GM21825 (cell line): ENCODE measurements around the gene ST6GALNAC2.
A peak's percentile ranks its signal among the peaks of the same experiment; 100 is the strongest.
"Not testable (repeated sequence)": the region's sequence is repeated elsewhere in the genome, so short reads cannot be mapped to it uniquely, and the experiment has no call there.

ENCODE experiments used
- ATAC-seq: cut with Tn5 transposase; IDR thresholded peaks from one replicate; pipeline ENCODE4 v1.9.1; 2021; ENCODE audit warnings: mild to moderate bottlenecking, moderate library complexity; ENCODE audit not compliant: unreplicated experiment

The ST6GALNAC2 gene

GRCh38 chr17:76530095-76530723 lies 55.5 kb downstream of the ST6GALNAC2 start:
- no peak for ATAC-seq

GRCh38 chr17:76529224-76530094 lies 56.2 kb downstream of the ST6GALNAC2 start:
- no peak for ATAC-seq

- no peak for ATAC-seq
Measured at GRCh38 chr17:76528528-76529223, 57.0 kb downstream of the ST6GALNAC2 start.

GRCh38 chr17:76528156-76528527 lies 57.5 kb downstream of the ST6GALNAC2 start:
- peak; percentile 26 for ATAC-seq

GRCh38 chr17:76527430-76528111 lies 58.1 kb downstream of the ST6GALNAC2 start:
- ATAC-seq, result peak; percentile 52

GRCh38 chr17:76527016-76527415 lies 58.6 kb downstream of the ST6GALNAC2 start:
- not testable (repeated sequence) for ATAC-seq

- ATAC-seq, result not testable (repeated sequence)
Measured at GRCh38 chr17:76525513-76525833, 60.2 kb downstream of the ST6GALNAC2 start.

GRCh38 chr17:76524598-76525512 lies 60.8 kb downstream of the ST6GALNAC2 start:
- no peak for ATAC-seq

- no peak for ATAC-seq
Measured at GRCh38 chr17:76523084-76524037, 62.3 kb downstream of the ST6GALNAC2 start.

GRCh38 chr17:76521683-76522082 lies 64.0 kb downstream of the ST6GALNAC2 start:
- ATAC-seq, result not testable (repeated sequence)

- ATAC-seq, result no peak
Measured at GRCh38 chr17:76521262-76521661, 64.4 kb downstream of the ST6GALNAC2 start.

- ATAC-seq, result no peak
Measured at GRCh38 chr17:76519048-76519966, 66.4 kb downstream of the ST6GALNAC2 start.

- no peak for ATAC-seq
Measured at GRCh38 chr17:76517638-76518038, 68.0 kb downstream of the ST6GALNAC2 start.
